CD4-positive, CD25-positive, alpha-beta regulatory T cell (primary cell): ENCODE data around the gene CD22. TPM values are rescaled to one million over a fixed set of nuclear protein-coding genes. Genes with fewer than 3 reads are reported as not detected.

Source experiments
- ATAC-seq, 2 donors: fragments of 150-1000 bp; cut with Tn5 transposase; one replicate each; pipeline ENCODE4 v1.10.0; 2021; ENCODE audit warnings: low read depth in 2 of 2, moderate number of reproducible peaks in 2 of 2, moderate library complexity in 1 of 2
- DNase-seq, 3 donors: peaks; one replicate each; pipeline versions ENCODE4 v3.0.0 to v3.0.0-alpha.2; 2012 to 2022; ENCODE audit warnings: mixed read lengths in 1 of 3
- H3K27ac ChIP-seq: one replicate; pipeline ENCODE4 v1.7.0; 2013; ENCODE audit warnings: mild to moderate bottlenecking, low read length; ENCODE audit not compliant: insufficient read depth, poor library complexity, severe bottlenecking
- H3K27me3 ChIP-seq: one replicate; pipeline ENCODE4 v1.7.0; 2013; ENCODE audit warnings: low read length; ENCODE audit not compliant: control insufficient read depth, insufficient read depth
- H3K36me3 ChIP-seq: one replicate; pipeline ENCODE4 v1.7.0; 2013; ENCODE audit warnings: mild to moderate bottlenecking, low read length, moderate library complexity; ENCODE audit not compliant: control insufficient read depth, insufficient read depth
- H3K4me1 ChIP-seq: 2 replicates; pipeline ENCODE4 v1.7.0; 2013; ENCODE audit warnings: mild to moderate bottlenecking, low read length; ENCODE audit not compliant: insufficient read depth, control insufficient read depth, poor library complexity, severe bottlenecking
- H3K4me3 ChIP-seq: one replicate; pipeline ENCODE4 v1.7.0; 2013; ENCODE audit warnings: low read depth, mild to moderate bottlenecking, low read length, moderate library complexity
- H3K9me3 ChIP-seq, 2 experiments: 1 replicate in 1 of 2; 2 replicates in 1 of 2; pipeline ENCODE4 v1.7.0; 2013; ENCODE audit warnings: low read length in 2 of 2, mild to moderate bottlenecking in 1 of 2, moderate library complexity in 1 of 2; ENCODE audit not compliant: control insufficient read depth in 2 of 2
- H3K27ac Mint-ChIP-seq, 3 donors: one replicate each; pipeline ENCODE4 v1.8.0; 2020 to 2022; ENCODE audit warnings: mild to moderate bottlenecking in 3 of 3, mixed read lengths in 3 of 3, moderate library complexity in 2 of 3
- H3K27me3 Mint-ChIP-seq: one replicate; pipeline ENCODE4 v1.8.0; 2022; ENCODE audit warnings: mild to moderate bottlenecking, mixed read lengths
- H3K36me3 Mint-ChIP-seq: one replicate; pipeline ENCODE4 v1.8.0; 2020; ENCODE audit warnings: mixed read lengths
- H3K4me1 Mint-ChIP-seq, 4 donors: one replicate each; pipeline ENCODE4 v1.8.0; 2020 to 2022; ENCODE audit warnings: mixed read lengths in 4 of 4, mild to moderate bottlenecking in 1 of 4
- H3K4me3 Mint-ChIP-seq, 4 donors: one replicate each; pipeline ENCODE4 v1.8.0; 2020 to 2022; ENCODE audit warnings: mild to moderate bottlenecking in 4 of 4, mixed read lengths in 4 of 4, moderate library complexity in 3 of 4
- H3K9me3 Mint-ChIP-seq, 7 donors: one replicate each; pipeline ENCODE4 v1.8.0; 2020 to 2022; ENCODE audit warnings: mixed read lengths in 7 of 7, mild to moderate bottlenecking in 3 of 7, moderate library complexity in 2 of 7
- polyA plus RNA-seq, 4 donors: library from polyadenylated mRNA; unstranded; fragments of 300-500 nt; fragmentation: Illumina TruSeq; gene quantifications; one replicate each; pipeline ENCODE4 v1.2.3, GENCODE V29; 2021
- total RNA-seq: library from RNA; stranded (reverse); gene quantifications from one replicate; pipeline ENCODE4 v1.2.3, GENCODE V29; 2022

CD22 gene
- total and polyA plus RNA-seq, 5 donors from 2014 or later: 0.15 to 3.3 (median 1.1) TPM; not detected in 1

DNA sequence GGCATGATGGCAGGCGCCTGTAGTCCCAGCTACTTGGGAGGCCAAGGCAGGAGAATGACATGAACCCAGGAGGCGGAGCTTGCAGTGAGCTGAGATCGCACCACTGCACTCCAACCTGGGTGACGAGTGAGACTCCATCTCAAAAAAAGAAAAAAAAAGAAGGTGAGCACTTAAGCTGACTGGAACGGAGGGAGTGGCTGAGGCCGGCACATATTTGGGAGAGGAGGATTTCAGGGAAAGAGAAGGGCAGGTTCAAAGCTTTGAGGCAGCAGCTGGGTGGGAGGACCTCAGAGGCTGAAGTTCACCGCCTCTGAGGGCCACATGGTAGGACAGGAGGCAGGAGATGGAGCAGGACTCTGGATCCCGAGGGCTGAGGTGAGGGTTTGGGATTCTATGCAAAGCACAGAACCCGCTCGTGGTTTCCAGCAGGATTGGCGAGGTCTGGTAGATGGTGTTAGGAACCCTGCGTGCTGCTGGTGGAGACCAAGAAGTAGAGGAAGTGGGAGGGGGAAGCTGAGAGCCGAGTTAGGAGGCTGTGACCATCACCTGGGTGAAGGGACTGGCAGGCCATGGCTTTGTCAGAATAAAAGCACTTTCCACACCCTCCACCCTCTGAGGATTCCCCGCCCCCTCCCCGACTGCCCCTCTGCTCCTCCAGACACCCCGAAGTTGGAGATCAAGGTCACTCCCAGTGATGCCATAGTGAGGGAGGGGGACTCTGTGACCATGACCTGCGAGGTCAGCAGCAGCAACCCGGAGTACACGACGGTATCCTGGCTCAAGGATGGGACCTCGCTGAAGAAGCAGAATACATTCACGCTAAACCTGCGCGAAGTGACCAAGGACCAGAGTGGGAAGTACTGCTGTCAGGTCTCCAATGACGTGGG is 8.4 kb downstream of the CD22 start:
- Histone ChIP-seq H3K4me1 (no peaks in the 10 kb centered on the region), H3K27me3 (no peaks in the 10 kb centered on the region), H3K9me3 (no peaks in the 10 kb centered on the region), H3K36me3 (no peaks in the 10 kb centered on the region), H3K4me3 (no peak overlapping the region), H3K27ac (no peak overlapping the region)
- Mint-ChIP-seq H3K27me3 (peaks cover 12% of the 10 kb centered on the region), H3K27ac (no peak overlapping the region), H3K4me3 (no peak overlapping the region), H3K4me1 (peaks cover 0 to 6% (median 0%) of the 10 kb centered on the region in 4 donors), H3K9me3 (no peaks in the 10 kb centered on the region), H3K36me3 (no peaks in the 10 kb centered on the region)
- DNase-seq (no peak), ATAC-seq (no peak)

DNA sequence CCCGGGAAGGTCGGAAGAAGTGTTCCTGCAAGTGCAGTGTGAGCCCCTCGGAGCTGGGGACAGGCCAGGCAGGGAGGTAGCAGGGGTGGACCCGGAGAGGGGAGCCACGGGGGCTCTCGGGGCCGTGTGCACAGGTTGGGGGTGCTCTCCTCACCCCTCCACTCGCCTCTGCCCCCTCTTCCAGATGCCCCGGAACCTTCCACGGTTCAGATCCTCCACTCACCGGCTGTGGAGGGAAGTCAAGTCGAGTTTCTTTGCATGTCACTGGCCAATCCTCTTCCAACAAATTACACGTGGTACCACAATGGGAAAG is 9.0 kb downstream of the CD22 start:
- Mint-ChIP-seq H3K27ac (no peak overlapping the region), H3K4me1 (peaks cover 0 to 2% (median 0%) of the 10 kb centered on the region in 4 donors), H3K36me3 (no peaks in the 10 kb centered on the region), H3K27me3 (peaks cover 18% of the 10 kb centered on the region), H3K4me3 (no peak overlapping the region), H3K9me3 (no peaks in the 10 kb centered on the region)
- DNase-seq (no peak), ATAC-seq (no peak)
- no peak overlapping the region for H3K27ac ChIP-seq
- H3K27me3 ChIP-seq: no peaks in the 10 kb centered on the region
- no peaks in the 10 kb centered on the region for H3K9me3 ChIP-seq
- H3K4me1 ChIP-seq: no peaks in the 10 kb centered on the region
- no peak overlapping the region for H3K4me3 ChIP-seq
- H3K36me3 ChIP-seq: no peaks in the 10 kb centered on the region

DNA sequence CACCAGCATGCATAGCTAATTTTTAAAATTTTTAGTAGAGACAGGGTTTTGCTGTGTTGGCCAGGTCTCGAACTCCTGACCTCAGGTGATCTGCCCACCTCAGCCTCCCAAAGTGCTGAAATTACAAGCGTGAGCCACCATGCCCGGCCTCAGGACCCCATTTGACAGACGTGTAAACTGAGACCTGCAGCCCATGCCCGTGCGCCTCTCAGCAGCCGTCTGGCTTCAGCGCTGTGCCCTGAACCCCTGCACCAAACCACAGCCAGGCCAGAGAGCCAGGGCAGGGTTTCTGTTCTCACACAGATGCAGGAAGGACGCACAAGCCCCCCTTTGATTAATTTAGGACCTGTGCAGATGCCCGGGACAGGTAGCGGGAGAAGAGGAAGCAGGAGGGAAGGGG is 11.4 kb downstream of the CD22 start:
- H3K27ac ChIP-seq: no peak overlapping the region
- no peak overlapping the region for H3K27ac Mint-ChIP-seq
- DNase-seq: no peak
- H3K27me3 ChIP-seq: no peaks in the 10 kb centered on the region
- H3K9me3 Mint-ChIP-seq: no peaks in the 10 kb centered on the region
- H3K27me3 Mint-ChIP-seq: peaks cover 25% of the 10 kb centered on the region
- no peak overlapping the region for H3K4me3 Mint-ChIP-seq
- H3K4me1 Mint-ChIP-seq: no peaks in the 10 kb centered on the region
- H3K36me3 Mint-ChIP-seq: no peaks in the 10 kb centered on the region
- no peak for ATAC-seq
- no peaks in the 10 kb centered on the region for H3K9me3 ChIP-seq
- no peak overlapping the region for H3K4me3 ChIP-seq
- no peaks in the 10 kb centered on the region for H3K4me1 ChIP-seq
- no peaks in the 10 kb centered on the region for H3K36me3 ChIP-seq

DNA sequence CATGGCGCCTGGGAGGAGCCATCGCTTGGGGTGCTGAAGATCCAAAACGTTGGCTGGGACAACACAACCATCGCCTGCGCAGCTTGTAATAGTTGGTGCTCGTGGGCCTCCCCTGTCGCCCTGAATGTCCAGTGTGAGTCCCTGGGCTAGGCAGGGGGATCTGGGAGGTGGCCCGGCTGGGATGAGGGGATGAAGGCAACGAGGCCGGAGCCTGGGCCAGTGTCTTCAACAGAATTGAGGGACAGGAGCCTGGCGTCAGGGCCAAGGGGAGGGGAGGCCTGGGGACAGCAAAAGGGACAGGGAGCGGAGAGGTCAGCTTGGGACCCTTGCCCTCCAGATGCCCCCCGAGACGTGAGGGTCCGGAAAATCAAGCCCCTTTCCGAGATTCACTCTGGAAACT is 12.0 kb downstream of the CD22 start:
- H3K36me3 Mint-ChIP-seq: no peaks in the 10 kb centered on the region
- H3K9me3 Mint-ChIP-seq: no peaks in the 10 kb centered on the region
- no peaks in the 10 kb centered on the region for H3K9me3 ChIP-seq
- peaks cover 0 to 3% (median 0%) of the 10 kb centered on the region in 4 donors for H3K4me1 Mint-ChIP-seq
- H3K36me3 ChIP-seq: no peaks in the 10 kb centered on the region
- ATAC-seq: no peak
- no peak overlapping the region for H3K27ac Mint-ChIP-seq
- no peaks in the 10 kb centered on the region for H3K4me1 ChIP-seq
- H3K27me3 ChIP-seq: no peaks in the 10 kb centered on the region
- H3K27ac ChIP-seq: no peak overlapping the region
- no peak for DNase-seq
- H3K4me3 ChIP-seq: no peak overlapping the region
- no peak overlapping the region for H3K4me3 Mint-ChIP-seq
- peaks cover 28% of the 10 kb centered on the region for H3K27me3 Mint-ChIP-seq

DNA sequence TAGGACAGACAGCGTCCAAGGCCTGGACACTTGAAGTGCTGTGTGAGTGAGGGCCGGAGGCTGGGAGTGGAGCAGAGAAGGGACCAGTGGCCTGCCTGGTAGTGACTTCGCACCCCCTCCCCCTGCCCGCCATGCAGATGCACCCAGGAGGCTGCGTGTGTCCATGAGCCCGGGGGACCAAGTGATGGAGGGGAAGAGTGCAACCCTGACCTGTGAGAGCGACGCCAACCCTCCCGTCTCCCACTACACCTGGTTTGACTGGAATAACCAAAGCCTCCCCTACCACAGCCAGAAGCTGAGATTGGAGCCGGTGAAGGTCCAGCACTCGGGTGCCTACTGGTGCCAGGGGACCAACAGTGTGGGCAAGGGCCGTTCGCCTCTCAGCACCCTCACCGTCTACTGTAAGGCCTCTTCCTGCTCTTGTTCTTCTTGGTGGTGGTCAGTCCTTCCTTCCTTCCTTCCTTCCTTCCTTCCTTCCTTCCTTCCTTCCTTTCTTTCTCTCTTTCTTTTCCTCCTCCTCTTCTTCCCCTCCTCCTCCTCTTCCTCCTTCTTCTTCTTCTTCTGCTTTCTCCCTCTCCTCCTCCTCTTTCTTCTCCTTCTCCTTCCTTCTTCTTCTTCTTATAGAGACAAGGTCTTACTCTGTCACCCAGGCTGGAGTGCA is 12.7 kb downstream of the CD22 start:
- no peak overlapping the region for H3K4me3 Mint-ChIP-seq
- no peak for DNase-seq
- H3K9me3 ChIP-seq: no peaks in the 10 kb centered on the region
- peaks cover 23% of the 10 kb centered on the region for H3K27me3 Mint-ChIP-seq
- no peaks in the 10 kb centered on the region for H3K36me3 ChIP-seq
- peaks cover 0 to 6% (median 3%) of the 10 kb centered on the region in 4 donors for H3K4me1 Mint-ChIP-seq
- ATAC-seq: no peak
- H3K9me3 Mint-ChIP-seq: peaks cover 0 to 1% (median 0%) of the 10 kb centered on the region in 7 donors
- H3K36me3 Mint-ChIP-seq: no peaks in the 10 kb centered on the region
- peak overlapping the region in 1 of 3 donors; percentile 77 for H3K27ac Mint-ChIP-seq
- H3K27ac ChIP-seq: no peak overlapping the region
- H3K4me1 ChIP-seq: peaks cover 2% of the 10 kb centered on the region
- H3K27me3 ChIP-seq: no peaks in the 10 kb centered on the region
- H3K4me3 ChIP-seq: no peak overlapping the region

DNA sequence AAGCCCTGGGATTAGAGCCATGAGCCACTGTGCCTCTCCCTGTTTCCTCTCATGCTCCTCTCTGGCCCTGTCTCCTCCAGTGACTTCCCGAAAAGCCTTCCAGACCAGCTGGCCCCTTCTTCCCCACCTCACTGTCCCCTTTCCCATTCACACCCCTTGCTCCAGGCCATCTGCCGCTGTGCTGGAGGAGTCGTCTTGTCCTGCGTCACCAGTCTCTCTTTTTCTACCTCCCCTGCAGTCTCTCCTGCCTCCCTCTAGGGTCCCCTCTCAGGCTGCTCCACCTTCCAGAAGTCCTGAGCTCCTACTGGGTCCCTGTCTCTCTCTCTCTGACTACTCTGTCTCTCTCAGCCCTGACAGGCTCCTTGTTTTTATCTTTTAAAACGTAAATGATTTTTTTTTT is 13.4 kb downstream of the CD22 start:
- no peak overlapping the region for H3K27ac ChIP-seq
- Mint-ChIP-seq H3K4me3 (no peak overlapping the region), H3K4me1 (peaks cover 0 to 14% (median 6%) of the 10 kb centered on the region in 4 donors), H3K27ac (peak overlapping the region in 1 of 3 donors; percentile 77), H3K9me3 (peaks cover 0 to 1% (median 0%) of the 10 kb centered on the region in 7 donors), H3K36me3 (no peaks in the 10 kb centered on the region), H3K27me3 (peaks cover 23% of the 10 kb centered on the region)
- no peak for ATAC-seq
- H3K9me3 ChIP-seq: no peaks in the 10 kb centered on the region
- H3K27me3 ChIP-seq: no peaks in the 10 kb centered on the region
- DNase-seq: no peak
- H3K4me3 ChIP-seq: no peak overlapping the region
- H3K36me3 ChIP-seq: no peaks in the 10 kb centered on the region
- H3K4me1 ChIP-seq: peaks cover 10% of the 10 kb centered on the region

- no peaks in the 10 kb centered on the region for H3K36me3 Mint-ChIP-seq
- H3K36me3 ChIP-seq: no peaks in the 10 kb centered on the region
- H3K27me3 ChIP-seq: no peaks in the 10 kb centered on the region
- H3K27me3 Mint-ChIP-seq: peaks cover 31% of the 10 kb centered on the region
- no peak overlapping the region for H3K27ac Mint-ChIP-seq
- H3K9me3 ChIP-seq: no peaks in the 10 kb centered on the region
- no peak overlapping the region for H3K4me3 ChIP-seq
- H3K9me3 Mint-ChIP-seq: peaks cover 0 to 1% (median 0%) of the 10 kb centered on the region in 7 donors
- peaks cover 12% of the 10 kb centered on the region for H3K4me1 ChIP-seq
- H3K27ac ChIP-seq: no peak overlapping the region
- ATAC-seq (no peak), DNase-seq (no peak)
- no peak overlapping the region for H3K4me3 Mint-ChIP-seq
- peaks cover 0 to 19% (median 12%) of the 10 kb centered on the region in 4 donors for H3K4me1 Mint-ChIP-seq
Observed at GRCh38 chr19:35344511-35345031, 15.6 kb downstream of the CD22 start.
